HG02623 (cell line): Measurements from ENCODE around the gene AMFR.

ENCODE experiments used
- ATAC-seq: cut with Tn5 transposase; IDR thresholded peaks from one replicate; pipeline ENCODE4 v1.9.1; 2021; ENCODE audit warnings: moderate library complexity; ENCODE audit not compliant: unreplicated experiment

AMFR gene

GRCh38 chr16:56314244-56314850 lies 111.0 kb downstream of the AMFR start:
- ATAC-seq: no peak

- no peak for ATAC-seq
These were observed 112.8 kb downstream of the AMFR start for GRCh38 chr16:56312556-56312955.

GRCh38 chr16:56312028-56312300 lies 113.4 kb downstream of the AMFR start:
- ATAC-seq: no peak
